ENCODE measurements around the gene CADM2.
"Not testable (repeated sequence)": the region's sequence is repeated elsewhere in the genome, so short reads cannot be mapped to it uniquely, and the experiment has no call there.

Gene CADM2

DNA sequence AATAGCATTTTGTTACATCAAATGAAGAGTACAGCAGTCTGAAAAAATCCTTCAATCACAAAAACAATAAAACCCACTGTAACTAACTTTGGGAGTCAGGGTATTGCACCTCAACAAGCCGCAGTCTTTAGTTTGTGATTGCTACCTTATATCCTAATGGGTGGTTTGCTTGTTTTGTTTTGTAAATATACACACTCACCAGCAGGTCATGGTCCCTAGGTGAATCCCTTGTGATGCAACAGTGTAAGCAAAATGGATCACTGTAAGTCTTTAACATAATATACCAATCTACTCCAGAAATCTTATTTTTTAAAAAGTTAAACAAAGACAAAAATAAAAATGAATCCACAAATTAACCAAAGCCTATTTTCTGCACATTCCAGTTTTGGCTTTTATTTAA is 749.5 kb downstream of the CADM2 start:
- DNase-seq, result not testable (repeated sequence)

- no peak for DNase-seq
Measured at GRCh38 chr3:85709346-85709892, 750.6 kb downstream of the CADM2 start.

GRCh38 chr3:85710490-85710889 is 751.7 kb downstream of the CADM2 start:
- DNase-seq, result no peak

DNA sequence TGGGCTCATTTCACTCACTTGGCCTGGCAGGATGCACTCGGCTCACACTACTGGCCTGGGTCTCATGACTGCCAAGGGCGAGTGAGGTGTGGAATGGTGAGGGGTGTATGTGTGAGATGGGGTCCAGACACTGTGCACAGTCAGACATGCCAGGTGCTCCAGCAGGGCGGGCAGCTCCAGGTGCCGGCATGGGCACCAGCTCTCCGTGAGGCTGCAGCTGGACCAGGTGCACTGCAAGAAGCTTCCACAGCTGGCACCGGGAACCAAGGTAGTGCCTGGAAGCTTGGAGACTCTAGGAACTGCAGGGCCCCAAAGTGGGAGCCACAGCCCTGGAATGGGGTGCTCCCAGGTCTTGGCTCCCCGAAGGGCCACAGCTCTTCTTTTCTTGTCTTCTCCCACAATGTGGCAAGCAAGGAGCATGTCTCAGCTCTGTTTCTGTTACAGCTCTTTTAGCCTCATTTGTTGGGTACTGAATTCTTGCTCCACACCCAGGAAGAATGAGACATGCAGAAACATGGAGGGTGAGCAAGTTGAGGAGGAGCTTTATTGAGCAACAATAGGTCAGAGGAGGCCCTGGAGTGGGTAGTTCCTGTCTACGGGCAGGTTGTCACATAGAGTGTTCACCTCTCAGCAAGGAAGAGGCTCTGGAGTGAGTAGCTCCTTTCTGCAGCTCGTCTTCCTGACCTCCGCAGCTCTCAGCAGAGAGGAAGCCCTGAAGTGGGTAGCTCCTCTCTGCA is 762.8 kb downstream of the CADM2 start:
- DNase-seq, result no peak

DNA sequence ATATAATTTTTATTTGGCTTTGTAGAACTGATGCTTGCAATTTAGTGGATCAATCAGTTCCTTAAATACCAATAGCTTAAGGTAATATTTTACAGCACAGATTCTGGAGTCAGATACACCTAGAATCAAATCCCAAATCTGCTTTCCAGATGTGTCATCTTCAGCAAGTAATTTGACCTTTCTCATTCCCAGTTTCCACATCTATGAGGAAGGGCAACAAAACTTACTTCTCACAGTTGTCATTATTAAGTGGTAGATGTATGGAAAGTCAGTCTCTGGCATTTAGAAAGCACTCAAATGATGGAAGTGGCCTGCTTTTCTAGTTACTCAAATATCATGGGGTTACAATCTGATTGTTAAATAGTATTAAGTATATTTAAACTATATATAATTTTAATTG is 767.0 kb downstream of the CADM2 start:
- DNase-seq, result no peak

DNA sequence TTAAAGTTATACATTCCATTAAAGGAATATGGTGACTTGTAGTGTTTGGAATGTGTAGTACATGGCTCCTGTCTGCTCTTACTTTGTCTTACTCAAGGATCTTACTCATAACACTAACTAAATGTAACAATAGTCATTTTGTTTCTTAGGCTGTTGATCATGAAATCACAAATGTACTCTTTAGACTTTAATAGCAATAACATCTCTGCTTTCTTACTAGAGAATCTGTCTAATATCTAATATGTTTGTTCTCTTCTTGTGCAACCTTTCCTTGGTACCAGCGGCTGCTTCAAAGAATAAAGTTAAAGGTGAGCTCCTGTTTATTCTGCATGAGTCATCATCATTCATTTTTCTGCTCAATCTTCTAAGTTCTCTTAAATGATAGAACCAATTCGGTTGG is 767.5 kb downstream of the CADM2 start:
- no peak for DNase-seq

GRCh38 chr3:85737846-85738245 is 779.1 kb downstream of the CADM2 start:
- DNase-seq, result no peak

GRCh38 chr3:85740561-85740960 is 781.8 kb downstream of the CADM2 start:
- no peak for DNase-seq

- no peak for DNase-seq
Measured at GRCh38 chr3:85758442-85758841, 799.7 kb downstream of the CADM2 start.

GRCh38 chr3:85760342-85760741 is 801.6 kb downstream of the CADM2 start:
- DNase-seq, result no peak

DNA sequence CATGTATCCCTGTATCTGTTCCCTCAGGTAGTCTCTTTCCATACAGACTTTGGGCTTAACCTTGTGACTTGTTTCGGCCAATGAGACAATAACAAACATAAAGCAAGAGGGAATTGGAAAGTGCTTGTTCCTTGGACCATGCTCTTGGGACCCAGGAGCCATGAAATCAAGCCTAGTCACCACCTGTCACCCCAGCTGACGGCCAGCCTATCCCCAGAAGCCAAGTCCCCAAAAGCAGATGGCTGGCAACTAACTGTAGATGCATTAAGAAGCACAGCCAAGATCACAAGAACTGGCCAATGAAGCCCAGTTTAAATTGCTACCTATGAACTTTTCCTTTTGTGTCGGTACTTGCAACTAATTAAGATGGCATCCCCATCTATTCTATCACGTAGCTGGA is 822.0 kb downstream of the CADM2 start:
- no peak for DNase-seq

- no peak for DNase-seq
Measured at GRCh38 chr3:85781806-85782205, 823.0 kb downstream of the CADM2 start.

- DNase-seq, result no peak
Measured at GRCh38 chr3:85783291-85783690, 824.5 kb downstream of the CADM2 start.

DNA sequence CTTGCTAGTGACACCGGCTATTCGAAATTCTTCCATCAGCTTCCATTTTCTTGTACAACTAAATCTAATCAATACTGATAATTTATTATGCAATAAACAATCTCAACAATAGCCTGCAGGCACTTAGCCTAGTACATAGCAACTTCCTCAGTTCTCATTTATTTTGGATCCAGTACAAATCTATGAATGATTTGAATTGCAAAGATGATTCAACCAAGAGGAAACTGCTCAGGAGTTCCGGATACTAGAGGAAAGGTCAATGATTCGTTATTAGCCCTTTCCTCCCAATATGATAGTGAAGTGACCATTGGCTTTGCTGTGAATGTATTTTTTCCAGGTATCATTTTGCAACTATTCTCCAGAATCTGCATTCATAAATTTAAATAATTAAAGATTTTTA is 827.0 kb downstream of the CADM2 start:
- no peak for DNase-seq

GRCh38 chr3:85790445-85791030 is 831.7 kb downstream of the CADM2 start:
- no peak for DNase-seq

GRCh38 chr3:85796140-85796539 is 837.4 kb downstream of the CADM2 start:
- no peak for DNase-seq

GRCh38 chr3:85800676-85801075 is 841.9 kb downstream of the CADM2 start:
- no peak for DNase-seq

DNA sequence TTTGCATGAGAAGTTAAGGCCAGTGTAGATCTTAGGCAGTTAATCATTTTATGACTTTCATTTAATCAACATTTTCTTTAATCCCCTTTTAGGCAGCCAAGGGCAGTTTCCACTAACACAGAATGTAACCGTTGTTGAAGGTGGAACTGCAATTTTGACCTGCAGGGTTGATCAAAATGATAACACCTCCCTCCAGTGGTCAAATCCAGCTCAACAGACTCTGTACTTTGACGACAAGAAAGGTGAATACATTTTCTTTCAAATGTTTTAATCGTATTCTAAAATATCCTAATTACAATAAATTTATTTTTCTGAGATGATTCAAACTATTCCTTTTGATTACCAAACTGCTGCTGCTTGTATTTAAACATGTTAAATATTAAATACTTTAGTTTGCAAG is 843.2 kb downstream of the CADM2 start:
- no peak for DNase-seq

- DNase-seq, result no peak
Measured at GRCh38 chr3:85808755-85809154, 850.0 kb downstream of the CADM2 start.

DNA sequence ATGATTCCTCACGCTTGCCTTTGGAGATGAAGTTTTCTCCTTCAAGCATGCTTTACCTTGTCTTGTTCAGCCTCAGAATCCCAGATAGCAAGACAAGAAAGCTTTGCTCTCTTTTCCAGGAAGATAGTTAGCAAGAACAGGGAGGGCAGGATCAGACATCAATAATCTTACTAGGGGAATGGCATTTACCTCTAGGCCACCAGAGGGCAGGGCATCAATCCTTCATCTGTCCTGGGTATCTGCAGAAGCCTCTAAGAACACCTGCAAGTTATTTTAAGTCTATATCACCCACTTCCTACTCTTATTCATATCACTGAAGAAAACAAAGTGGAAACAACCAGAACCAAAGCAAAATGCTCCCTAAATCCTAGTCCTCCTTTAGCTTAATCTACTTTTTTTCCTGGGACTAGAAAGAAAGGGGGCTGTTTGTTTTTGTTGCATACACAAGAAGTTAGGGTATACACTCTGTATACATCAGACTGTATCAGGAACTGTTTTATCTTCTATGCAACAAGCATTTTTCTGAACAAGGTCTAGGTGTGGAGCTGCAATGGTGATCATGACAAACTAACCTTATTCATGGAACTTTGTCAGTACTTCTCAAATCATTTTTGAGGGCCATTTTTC is 862.5 kb downstream of the CADM2 start:
- no peak for DNase-seq

DNA sequence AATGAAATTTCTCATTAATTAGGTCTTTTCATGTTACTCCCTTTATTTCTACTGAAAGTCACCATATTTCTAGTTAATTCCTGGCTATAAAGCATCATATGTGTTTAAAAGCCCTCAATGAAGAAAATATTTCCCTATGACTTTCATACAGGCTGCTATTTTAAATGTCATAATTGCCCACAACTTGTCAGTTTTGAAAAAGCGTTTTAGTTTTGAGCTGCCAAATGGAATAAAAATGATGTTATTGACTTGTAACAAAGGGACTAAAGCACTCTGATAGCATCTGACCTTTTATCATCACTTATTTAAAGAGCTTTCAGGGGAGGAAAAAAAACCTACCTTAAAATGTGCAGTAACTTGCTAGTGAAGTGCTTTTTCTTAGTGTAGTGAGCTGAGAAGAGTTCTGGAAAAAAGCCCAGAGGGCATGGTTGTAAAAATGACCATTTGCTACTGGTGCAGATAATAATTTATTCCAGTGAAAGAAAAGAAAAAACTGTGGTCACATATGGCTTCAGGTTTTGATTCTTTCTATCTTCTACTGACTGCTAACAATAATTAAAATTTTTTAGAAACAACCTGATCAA is 877.2 kb downstream of the CADM2 start:
- DNase-seq, result no peak

DNA sequence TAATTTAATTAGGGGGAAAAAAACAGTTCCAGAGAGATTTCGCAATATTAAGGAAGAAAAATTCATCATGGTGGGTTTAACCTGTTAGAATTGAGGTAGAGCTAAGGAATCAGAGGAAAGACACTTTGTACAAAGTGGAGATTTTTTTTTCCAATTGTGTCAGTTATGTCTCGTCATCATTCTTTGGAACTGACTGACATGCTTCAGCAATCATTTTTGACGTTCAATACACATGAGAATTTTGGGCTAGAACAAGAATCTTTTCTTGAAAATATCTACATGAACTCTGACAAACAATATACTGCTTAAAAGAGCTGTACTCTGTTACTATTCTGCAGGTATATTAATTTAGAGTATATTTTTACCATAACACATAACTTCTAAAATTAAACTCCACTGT is 878.6 kb downstream of the CADM2 start:
- no peak for DNase-seq

DNA sequence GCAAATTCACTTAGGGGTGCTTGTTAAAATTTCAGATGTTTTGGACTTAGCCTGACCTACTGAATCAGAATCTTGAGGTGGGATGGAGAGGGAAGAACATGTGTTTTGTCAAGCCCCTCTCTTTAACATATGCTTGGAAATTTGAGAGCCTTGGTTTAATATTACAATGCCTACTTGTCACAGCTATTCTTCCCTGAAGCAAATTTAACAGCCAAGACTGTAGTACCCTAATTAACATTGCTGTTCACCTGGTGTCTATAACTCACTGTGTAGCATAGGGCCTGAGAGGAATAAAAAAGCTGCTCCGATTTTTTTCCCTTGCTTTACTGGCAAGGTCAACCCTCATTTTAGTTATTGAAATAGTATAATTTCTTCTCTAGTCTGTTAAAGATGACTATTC is 880.1 kb downstream of the CADM2 start:
- DNase-seq, result no peak

DNA sequence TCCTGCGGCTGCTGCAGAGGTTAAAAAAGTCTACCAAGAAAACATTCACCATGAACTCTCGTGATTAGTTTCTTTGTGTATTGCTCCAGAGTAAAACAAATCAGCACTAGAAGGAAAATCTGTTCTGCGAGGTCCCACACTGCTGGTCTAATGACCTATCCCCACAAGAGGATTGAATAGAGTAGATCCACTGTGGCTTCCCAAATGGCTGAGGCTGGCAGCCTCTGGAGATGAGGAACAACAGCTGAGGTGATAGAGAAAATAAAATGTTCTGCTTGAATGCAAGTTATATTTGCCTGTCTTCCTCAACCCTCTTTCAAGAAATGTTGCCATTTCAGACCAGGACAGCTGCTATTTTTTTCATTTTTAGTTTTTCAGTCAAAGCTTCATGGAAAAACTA is 883.3 kb downstream of the CADM2 start:
- no peak for DNase-seq
